GM19438 (cell line): ENCODE measurements around the gene TRPC3.

Source experiments
- ATAC-seq: cut with Tn5 transposase; IDR thresholded peaks from one replicate; pipeline ENCODE4 v1.9.1; 2021; ENCODE audit warnings: low read depth; ENCODE audit not compliant: unreplicated experiment

Gene TRPC3

GRCh38 chr4:121879135-121879534, 72.7 kb downstream of the TRPC3 start:
- no peak for ATAC-seq

- ATAC-seq = no peak
These were observed 74.7 kb downstream of the TRPC3 start for GRCh38 chr4:121877041-121877773.

- no peak for ATAC-seq
These were observed 75.8 kb downstream of the TRPC3 start for GRCh38 chr4:121876070-121876469.

- no peak for ATAC-seq
These were observed 76.2 kb downstream of the TRPC3 start for GRCh38 chr4:121875652-121876051.

- ATAC-seq = no peak
These were observed 78.3 kb downstream of the TRPC3 start for GRCh38 chr4:121873604-121874003.

GRCh38 chr4:121869841-121870822, 81.7 kb downstream of the TRPC3 start, which contains the start of gene BBS7:
BBS7 (minus strand) TSS chr4:121870474; CDS start chr4:121870313, 161 bp downstream.
- ATAC-seq = peak; percentile 99

GRCh38 chr4:121863799-121864198, 88.1 kb downstream of the TRPC3 start:
- ATAC-seq = no peak

GRCh38 chr4:121861426-121861825, 90.4 kb downstream of the TRPC3 start:
- ATAC-seq = no peak

GRCh38 chr4:121860121-121860520, 91.7 kb downstream of the TRPC3 start:
- ATAC-seq = no peak

- no peak for ATAC-seq
These were observed 100.5 kb downstream of the TRPC3 start for GRCh38 chr4:121851354-121851753.

- no peak for ATAC-seq
These were observed 105.2 kb downstream of the TRPC3 start for GRCh38 chr4:121846662-121847061.

GRCh38 chr4:121842862-121843261, 109.0 kb downstream of the TRPC3 start:
- ATAC-seq = no peak

GRCh38 chr4:121838136-121838535, 113.7 kb downstream of the TRPC3 start:
- no peak for ATAC-seq

GRCh38 chr4:121829511-121829910, 122.3 kb downstream of the TRPC3 start:
- ATAC-seq = no peak
